UCSD-AML1 (cell line): ENCODE measurements around the gene SMURF2.
"Not testable (repeated sequence)": the region's sequence is repeated elsewhere in the genome, so short reads cannot be mapped to it uniquely, and the experiment has no call there.

ENCODE experiments used
- DNase-seq: peaks from one replicate; lab custom pipeline; 2025; ENCODE audit not compliant: unreplicated experiment; lab: John Stamatoyannopoulos, UW

The SMURF2 gene

DNA sequence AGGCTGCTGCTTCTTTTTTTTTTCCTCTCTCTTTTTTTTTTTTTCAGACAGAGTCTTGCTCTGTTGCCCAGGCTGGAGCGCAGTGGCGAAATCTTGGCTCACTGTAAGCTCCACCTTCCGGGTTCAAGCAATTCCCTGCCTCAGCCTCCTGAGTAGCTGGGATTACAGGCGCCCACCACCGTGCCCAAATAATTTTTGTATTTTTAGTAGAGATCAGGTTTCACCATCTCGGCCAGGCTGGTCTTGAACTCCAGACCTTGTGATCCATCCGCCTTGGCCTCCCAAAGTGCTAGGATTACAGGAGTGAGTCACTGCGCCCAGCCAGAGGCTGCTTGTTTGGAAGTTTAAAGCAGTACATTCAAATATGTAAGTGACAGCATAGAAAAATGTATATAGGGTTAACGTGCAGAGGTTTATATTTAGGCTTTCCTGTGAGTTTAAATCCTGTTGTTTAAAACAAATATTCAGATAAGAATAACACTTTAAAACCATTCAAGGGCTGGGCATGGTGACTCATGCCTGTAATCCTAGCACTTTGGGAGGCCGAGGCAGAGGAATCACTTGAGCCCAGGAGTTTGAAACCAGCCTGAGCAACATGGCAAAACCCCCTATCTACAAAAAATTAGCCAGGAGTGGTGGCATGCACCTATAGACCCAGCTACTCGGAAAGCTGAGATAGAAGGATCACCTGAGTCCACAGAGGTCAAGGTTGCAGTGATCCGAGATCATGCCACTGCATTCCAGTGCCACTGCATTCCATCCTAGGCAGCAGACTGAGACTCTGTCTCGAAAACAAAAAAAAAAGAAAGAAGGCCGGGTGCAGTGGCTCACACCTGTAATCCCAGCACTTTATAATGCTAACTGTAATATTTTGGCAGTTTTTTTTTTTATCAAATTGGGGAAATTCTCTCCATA lies 6.0 kb upstream of the SMURF2 start:
- DNase-seq: not testable (repeated sequence)

DNA sequence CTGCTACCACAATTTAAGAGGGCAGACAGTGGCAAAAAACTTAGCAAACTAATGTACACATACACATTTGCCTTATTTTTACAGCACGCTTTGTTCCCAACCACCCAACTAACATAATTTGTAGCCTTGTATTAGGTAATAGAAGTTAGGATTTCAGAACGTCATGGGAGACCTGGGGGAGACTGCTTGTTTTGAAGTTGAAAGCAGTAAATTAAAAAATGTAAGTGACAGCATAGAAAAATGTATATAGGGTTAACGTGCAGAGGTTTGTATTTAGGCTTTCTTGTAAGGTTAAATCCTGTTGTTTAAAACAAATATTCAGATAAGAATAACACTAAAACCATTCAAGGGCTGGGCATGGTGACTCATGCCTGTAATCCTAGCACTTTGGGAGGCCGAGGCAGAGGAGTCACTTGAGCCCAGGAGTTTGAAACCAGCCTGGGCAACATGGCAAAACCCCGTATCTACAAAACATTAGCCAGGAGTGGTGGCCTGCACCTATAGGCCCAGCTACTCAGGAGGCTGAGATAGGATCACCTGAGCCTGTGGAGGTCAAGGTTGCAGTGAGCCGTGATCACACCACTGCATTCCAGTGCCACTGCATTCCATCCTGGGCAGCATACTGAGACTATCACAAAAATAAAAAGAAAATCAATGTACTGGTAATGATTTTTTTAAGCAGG lies 2.3 kb upstream of the SMURF2 start:
- DNase-seq: not testable (repeated sequence)

DNA sequence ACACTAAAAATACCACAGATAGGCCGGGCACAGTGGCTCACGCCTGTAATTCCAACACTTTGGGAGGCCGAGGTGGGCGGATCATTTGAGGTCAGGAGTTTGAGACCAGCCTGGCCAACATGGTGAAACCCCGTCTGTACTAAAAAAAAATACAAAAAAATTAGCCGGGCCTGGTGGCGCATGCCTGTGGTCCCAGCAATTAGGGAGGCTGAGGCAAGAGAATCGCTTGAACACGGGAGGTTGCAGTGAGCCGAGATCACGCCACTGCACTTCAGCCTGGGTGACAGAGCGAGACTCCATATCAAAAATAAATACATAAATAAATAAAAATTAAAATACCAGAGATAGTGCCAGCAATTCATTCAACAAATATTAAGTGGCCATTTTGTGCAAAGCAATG lies 1.7 kb upstream of the SMURF2 start:
- not testable (repeated sequence) for DNase-seq

DNA sequence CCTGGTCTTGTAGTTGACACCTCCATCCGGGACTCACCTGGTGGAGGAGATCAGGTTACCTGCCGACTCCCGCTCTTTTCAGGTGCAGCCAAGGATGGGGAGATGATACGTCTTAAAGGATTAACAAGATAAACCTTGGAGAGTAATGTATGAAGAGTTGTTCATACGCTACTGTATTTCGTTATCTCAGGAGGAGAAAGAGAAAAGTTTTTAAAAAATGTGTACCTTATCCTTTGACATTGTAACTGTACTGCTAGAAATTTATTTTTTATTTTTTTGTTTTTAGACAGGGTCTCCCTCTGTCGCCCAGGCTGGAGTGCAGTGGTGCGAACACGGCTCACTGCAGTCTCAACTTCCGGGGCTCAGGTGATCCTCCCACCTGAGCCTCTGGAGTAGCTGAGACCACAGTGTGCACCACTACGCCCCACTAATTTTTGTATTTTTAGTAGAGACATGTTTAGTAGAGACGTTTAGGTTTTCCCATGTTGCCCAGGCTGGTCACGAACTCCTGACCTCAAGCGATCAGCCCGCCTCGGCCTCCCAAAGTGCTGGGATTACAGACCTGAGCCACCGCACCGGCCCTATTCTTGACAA lies 764 bp upstream of the SMURF2 start:
- no peak for DNase-seq

DNA sequence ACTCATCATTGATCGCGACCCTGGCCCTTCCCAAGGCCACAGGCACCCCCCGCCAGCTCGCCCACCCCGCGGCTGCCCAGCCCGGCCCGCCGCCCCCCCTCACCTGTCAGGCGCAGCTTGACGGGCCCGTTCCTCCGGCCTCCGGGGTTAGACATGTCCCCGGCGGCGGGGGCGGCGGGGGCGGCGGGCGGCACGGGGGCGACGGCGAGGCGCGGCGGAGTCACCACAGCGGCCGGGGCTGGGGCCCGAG lies 456 bp downstream of the SMURF2 start:
- DNase-seq: no peak

DNA sequence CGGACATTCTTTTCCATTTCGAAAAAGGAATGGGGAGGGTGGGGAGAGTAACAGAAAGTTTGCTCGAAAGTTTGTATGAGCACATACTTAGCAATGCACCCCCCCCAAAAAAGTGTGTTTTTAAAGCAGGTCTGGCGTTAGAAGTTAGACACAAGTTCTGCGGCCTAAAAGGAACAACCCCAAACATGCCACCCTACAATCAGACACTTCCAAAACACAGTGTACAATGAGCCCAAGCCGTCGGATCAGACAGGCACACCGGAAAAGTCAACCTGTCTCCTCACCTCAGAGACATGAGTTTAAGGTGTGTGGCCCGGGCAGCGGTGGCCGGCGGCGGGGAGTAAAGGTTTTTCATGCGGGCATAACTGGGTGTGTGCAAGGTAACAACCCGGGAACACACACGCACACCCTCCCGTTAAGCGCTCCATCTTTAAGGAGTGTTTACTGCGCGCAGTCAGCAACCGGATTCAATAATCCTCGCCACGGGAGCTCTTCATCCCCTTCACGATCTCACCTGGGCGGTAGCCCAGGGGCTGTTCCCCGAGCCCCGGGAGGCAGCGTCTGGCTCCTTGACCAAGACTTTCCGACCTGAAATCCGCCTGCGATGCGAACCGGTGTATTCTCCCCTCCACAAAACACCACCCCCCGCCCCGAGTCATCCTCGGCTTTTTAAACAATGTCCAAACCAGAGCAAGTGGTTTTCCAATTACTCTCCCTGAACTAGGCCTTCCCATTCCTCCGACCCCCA lies 955 bp downstream of the SMURF2 start:
- DNase-seq: peak; percentile 32

DNA sequence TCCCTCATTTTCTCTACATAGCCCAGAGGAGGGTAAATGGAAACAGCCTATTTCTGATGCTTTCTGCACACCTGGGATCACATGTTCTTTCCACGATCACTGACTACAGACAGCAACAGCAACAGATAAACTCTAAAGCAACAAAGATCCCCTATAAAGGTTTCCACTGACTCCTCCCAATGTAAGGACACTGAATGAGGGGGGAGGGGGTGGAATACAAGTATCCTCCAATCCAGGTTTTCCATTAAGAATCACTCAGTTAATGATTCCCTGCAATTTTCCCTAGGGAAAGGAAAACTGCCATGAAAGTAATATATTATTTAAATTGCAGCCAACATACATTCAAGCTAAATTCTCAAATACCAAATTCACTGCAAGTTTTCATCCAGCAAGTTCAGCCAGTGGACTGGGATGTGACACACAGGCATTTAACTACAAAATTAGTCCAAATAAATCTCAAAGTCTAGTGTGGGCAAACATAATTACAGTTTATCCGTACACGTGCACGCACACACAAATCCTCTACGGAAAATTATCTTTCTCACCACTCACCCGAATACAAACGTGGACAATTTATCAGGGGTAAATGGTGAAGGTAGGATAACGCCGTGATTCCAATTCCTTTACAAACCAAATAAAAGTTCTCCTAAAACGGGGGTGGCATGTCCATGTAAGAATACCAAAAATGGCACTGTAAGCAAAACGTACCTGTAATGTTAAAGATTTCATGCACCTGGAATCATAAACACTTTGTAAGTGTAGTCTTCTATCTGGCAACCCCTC lies 1.7 kb downstream of the SMURF2 start:
- not testable (repeated sequence) for DNase-seq

DNA sequence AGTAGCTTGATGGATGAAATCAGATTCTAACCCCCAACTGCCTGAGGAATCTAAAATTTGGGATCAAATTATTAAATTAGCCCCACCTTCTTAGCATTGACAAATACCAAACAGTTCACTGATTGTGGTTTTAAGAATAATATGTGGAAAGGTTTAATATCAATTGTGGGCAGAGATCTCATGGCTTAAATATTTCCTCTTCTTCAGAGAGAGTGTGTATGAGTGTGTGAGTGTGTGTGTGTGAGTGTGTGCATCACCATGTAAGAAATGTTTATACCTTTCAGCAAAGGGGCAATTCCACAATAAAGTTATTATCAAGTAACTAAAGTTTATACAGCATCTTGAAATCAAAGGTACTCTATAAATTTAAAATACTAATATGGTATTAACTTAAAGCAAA lies 3.2 kb downstream of the SMURF2 start:
- no peak for DNase-seq

DNA sequence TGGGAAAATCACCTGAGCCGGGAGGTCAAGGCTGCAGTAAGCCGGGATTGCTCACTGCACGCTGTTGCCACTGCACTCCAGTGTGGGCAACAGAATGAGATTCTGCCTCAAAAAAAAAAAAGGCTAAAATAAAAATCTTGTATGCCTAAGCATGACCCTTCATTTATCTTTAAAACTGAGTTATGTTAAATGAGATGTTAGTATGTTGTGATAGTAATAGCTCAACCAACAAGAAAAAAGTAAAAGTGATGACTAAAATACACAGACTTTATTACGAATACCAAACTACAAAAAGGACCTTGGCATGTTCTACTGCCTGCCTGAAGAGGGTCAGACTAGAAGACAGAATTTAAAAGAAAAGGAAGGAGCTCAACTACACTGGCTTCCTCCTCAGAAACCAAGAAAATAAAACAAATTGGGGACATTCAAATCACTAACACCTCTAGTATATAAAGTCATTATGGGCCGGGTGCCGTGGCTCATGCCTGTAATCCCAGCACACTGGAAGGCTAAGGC lies 4.4 kb downstream of the SMURF2 start:
- DNase-seq: no peak

DNA sequence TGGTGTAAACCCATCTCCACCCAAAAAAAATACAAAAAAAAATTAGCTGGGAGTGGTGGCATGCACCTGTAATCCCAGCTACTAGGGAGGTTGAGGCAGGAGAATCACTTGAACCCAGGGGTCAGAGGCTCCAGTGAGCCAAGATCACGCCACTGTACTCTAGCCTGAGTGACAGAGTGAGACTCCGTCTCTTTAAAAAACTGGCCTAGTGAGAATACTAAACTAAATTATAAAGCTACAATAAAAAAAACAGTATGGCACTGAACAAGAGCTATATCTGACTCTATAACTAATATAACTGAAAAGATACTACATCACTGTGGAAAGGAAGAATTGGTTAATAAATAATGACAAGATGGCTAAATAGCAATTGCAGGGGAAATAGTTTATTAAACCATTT lies 6.4 kb downstream of the SMURF2 start:
- DNase-seq: no peak

DNA sequence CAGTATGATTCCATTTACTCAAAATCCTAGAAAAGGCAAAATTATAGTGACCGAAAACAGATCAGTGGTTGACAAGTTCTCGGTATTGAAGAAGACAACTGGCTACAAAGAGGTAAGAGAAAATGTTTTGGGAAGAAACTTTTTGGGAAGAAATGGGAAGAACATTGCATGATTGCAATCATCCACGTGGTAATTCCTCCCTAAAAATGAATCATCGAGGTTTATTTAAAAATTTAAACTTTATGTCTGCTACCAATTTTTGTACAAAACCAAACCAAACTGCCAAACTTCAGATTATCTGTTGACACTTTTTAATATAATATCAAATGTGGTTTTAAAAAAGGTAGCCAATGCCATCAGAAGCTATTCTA lies 8.1 kb downstream of the SMURF2 start:
- no peak for DNase-seq

DNA sequence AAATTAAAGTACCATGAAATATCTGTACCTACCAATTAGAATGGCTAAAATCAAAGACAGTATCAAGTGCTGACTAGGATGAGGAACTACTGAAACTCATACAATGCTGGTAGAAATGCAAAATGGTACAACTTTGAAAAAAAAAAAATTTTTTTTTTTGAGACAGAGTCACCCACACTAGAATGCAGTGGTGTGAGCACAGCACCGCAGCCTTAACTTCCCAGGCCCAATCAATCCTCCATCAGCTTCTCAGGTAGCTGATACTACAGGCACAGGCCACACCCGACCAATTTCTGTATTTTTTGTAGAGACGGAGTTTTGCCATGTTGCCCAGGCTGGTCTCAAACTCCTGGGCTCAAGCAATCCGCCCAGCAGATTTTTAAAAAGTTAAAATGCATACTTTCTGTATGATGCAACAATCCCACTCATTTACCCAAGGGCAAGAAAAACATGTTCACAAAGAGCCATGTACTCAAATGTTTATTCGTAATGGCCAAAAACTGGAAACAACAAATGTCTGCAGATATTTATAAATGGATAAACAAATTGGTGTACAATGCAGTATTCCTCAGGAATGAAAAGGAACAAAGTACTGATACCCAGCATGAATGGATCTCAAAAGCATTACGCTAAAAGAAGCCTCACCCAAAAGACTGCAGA lies 8.7 kb downstream of the SMURF2 start:
- no peak for DNase-seq

DNA sequence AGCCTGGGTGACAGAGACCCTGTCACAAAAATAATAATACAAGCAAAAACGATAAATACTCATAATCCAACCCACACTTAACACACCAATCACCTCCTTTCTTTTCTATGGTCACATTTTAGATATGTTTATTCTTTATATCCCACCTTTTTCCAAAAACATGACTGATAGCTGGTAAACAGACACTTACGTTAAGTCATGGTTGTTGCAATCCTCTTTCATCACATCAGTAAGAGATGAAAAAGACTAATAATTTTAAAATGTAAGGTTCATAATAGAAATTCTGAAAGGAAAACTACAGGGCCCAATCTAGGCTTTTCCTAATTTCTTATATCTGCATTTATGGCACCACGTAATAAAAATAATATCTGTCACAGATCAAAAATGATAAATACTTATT lies 10.2 kb downstream of the SMURF2 start:
- DNase-seq: no peak

DNA sequence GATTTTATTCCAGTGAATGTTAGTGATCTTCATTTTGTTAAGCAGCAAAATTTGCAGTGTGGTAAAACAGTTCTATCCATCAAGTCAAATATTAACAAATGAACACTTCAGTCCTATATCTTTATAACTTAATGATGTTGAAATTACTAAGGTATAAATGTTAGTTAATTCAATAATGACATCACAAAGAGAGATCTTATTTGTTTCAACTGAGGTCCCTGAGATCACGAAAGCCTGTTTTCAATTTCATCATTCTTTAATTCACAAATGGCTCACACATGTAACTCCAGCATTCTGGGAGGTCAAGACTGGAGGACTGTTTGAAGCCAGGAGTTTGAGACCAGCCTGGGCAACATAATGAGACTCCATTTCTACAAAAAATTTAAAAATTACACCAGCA lies 13.9 kb downstream of the SMURF2 start:
- DNase-seq: no peak

DNA sequence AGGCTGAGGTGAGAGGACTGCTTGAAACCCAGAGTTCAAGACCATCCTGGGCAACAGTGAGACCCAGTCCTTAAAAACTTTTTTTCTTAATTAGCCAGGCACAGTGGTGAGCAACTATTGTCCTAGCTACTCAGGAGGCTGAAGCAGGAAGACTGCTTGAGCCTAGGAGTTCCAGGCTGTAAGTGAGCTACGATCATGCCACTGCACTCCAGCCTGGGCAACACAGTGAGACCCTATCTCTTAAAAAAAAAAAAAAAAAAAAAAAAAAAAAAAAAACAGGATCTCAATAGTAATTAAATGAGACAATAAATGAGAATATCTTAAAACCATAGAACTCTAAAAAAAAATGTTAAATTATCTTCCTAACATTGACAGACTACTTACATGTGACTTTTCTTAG lies 14.3 kb downstream of the SMURF2 start:
- no peak for DNase-seq

DNA sequence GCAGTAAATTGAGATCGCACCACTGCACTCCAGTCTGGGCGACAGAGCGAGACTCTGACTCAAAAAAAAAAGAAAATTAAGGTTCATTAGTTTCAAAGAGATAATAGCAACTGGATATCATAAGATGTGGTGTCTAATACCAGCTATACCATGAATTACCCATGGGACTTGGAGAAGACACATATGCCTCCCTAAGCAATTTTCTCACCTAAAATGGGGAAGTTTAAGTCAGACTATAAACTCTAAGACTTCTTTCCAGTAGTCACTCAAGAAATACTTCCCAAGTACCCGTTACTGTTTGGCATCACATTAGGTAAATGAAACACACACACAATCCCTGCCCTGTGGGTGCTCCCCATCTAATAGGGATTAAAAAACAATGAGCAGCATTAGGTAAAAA lies 22.6 kb downstream of the SMURF2 start:
- no peak for DNase-seq

DNA sequence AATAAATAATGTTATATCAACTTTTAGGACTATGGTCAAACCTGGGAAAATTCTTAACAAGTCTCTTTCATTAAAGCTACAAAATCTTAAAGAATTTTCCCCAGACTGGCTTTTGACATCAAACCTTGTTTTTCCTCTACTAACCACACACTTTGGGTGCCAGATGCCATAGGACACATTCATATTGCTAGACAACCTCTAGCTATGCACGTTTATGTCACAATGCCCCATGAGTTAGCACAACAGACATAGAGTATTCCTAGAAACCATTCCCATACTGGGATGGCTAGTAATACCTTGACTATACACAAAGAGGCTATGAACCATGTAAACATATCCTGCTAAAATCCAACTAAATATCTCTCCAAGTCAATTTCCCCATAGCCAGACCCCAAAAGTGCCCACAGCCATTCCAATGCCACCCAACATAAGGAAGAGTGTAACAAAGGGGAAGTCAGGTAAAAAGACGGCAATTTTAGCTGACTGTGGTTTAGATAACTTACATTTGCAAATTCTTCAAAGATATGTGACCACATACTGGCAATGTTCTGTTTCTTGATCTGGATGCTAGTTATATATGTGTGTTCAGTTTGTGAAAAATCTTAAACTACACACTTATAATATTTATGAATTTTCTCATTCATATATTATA lies 23.4 kb downstream of the SMURF2 start:
- no peak for DNase-seq

DNA sequence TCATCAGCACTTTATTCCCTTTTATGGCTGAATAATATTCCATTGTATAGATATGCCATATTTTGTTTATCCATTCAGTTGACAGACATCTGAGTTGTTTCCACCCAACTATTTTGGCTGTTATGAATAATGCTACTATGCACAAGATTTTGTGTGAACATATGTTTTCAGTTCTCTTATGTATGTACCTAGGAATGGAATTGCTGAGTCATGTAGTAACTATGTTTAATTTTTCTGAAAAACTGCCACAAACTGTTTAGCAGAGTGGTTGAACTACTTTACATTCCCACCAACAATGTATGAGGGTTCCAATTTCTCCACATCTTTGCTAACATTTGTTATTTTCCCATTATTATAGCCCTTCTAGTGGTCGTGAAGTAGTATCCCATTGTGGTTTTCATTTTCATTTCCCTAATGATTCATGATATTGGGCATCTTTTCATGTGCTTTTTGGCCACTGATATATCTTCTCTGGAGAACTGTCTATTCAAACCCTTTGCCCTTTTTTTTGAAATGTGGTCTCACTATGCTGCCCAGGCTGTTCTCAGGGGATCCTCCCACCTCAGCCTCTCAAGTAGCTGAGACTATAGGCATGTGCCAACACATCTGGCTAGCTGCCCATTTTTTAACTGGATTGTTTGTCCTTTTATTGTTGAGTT lies 26.3 kb downstream of the SMURF2 start:
- DNase-seq: no peak

DNA sequence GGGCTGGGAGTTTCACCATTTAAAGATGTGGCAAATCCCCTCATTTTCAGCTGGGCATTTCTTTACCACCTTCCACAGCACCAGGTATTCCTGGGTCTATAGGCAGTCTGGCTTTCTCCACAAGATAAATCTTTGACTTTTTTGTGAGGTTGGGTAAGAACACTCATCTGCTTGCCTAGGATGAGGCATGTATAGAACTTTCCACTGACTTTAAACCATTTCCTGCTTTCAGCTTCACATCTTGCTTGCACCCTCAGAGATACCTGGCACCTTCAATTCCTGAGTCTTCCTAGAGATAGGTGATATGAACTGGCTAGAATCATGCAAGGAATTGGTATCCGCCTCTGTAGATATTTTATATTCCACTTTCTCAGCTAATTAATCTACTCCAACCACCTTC lies 27.9 kb downstream of the SMURF2 start:
- DNase-seq: no peak
